Fibroblast of pulmonary artery (primary cell): ENCODE measurements around the gene RELL1.
"Not testable (repeated sequence)": the region's sequence is repeated elsewhere in the genome, so short reads cannot be mapped to it uniquely, and the experiment has no call there.

Experiments used
- DNase-seq: peaks from one replicate; pipeline ENCODE4 v3.0.0-alpha.2; 2010; ENCODE audit warnings: low read depth
- H3K4me3 ChIP-seq: replicated peaks from 2 replicates; pipeline ENCODE4 v1.5.1; 2011; ENCODE audit warnings: low read depth, mild to moderate bottlenecking, control low read depth, low read length, moderate library complexity
- TF ChIP-seq, protein P1 (sequence below): IDR thresholded peaks from 2 replicates; pipeline ENCODE4 v1.5.1; 2011; ENCODE audit warnings: mild to moderate bottlenecking, control low read depth, low read length, inconsistent platforms; ENCODE audit errors: missing control alignments

Gene RELL1

DNA sequence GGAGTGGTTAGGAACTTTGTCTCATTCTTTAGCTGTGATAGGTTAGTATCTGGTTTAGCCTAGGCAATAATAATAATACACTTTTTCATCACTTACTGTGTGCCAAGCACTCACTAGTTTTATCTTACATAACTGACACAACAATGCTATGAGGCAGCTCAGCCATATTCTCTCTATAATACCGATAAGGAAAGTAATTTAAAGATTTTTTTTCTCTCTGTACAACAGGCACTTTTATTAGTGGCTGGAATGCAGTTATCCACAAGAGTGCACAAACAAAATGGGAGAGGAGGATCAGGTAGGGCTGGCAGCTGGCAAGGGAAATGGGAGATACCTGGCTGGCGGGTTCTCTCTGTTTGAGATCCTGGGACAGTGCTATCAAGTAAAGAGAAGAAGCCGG lies 7.6 kb downstream of the RELL1 start:
- TF ChIP-seq, protein P1, sequence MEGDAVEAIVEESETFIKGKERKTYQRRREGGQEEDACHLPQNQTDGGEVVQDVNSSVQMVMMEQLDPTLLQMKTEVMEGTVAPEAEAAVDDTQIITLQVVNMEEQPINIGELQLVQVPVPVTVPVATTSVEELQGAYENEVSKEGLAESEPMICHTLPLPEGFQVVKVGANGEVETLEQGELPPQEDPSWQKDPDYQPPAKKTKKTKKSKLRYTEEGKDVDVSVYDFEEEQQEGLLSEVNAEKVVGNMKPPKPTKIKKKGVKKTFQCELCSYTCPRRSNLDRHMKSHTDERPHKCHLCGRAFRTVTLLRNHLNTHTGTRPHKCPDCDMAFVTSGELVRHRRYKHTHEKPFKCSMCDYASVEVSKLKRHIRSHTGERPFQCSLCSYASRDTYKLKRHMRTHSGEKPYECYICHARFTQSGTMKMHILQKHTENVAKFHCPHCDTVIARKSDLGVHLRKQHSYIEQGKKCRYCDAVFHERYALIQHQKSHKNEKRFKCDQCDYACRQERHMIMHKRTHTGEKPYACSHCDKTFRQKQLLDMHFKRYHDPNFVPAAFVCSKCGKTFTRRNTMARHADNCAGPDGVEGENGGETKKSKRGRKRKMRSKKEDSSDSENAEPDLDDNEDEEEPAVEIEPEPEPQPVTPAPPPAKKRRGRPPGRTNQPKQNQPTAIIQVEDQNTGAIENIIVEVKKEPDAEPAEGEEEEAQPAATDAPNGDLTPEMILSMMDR = no peak
- DNase-seq = peak; percentile 55
- H3K4me3 ChIP-seq = no peak overlapping the region

- TF ChIP-seq, protein P1 = no peak
- no peak for DNase-seq
- no peak overlapping the region for H3K4me3 ChIP-seq
Measured at GRCh38 chr4:37675587-37676290, 10.4 kb downstream of the RELL1 start.

GRCh38 chr4:37674439-37674838 lies 11.7 kb downstream of the RELL1 start:
- no peak overlapping the region for H3K4me3 ChIP-seq
- DNase-seq = no peak
- TF ChIP-seq, protein P1 = no peak

DNA sequence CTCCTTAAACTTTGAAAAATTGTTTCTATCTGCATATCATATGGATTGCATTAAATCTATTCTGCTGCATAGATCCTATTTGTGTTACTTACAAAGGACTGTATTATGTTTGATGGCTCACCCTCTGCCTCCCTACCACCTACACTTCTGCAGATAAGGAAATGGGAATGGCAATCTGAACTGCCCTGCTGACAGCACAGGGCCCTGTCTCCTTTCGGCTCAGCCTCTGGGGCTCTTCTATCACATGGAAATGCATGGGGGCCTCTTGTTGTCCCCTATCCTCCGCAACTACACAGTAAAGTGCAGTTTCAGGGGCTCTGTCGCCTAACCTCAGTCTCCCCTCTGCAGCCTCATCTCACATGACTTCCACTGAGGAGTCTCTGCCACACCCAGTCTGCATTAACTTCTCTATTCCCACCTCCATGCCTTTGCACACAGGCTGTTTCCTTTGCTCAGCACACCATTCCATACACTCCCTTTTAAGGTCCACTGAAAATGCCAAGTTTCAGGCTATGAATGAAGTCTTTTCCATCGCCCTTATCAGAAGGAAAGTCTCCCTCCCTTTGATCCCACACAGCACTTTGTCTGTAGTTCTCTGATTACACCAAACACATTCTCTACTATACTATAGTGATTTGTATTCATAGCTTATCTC lies 12.5 kb downstream of the RELL1 start:
- TF ChIP-seq, protein P1 = no peak
- no peak for DNase-seq

GRCh38 chr4:37671072-37671471 lies 15.1 kb downstream of the RELL1 start:
- no peak overlapping the region for H3K4me3 ChIP-seq
- no peak for DNase-seq
- TF ChIP-seq, protein P1 = no peak

More for the DNA sequence above, 12.5 kb downstream of the RELL1 start:
- H3K4me3 ChIP-seq = no peak overlapping the region

DNA sequence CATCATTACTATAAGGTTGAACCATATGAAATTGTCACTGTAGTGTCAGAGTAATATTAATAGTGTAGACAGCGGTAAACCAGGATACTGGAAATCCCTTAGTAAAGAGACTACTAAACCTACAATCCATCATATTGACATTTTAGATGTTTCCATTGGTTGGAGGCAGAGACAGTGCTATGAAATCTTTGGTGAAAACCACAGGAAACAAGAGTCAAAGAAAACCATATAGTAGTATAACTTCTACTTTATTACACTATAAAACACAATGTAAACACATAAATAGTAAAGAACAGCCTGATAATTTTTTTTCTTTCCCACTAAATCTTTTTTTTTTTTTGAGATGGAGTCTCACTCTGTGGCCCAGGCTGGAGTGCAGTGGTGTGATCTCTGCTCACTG lies 15.9 kb downstream of the RELL1 start:
- DNase-seq = no peak
- H3K4me3 ChIP-seq = no peak overlapping the region
- TF ChIP-seq, protein P1 = no peak

DNA sequence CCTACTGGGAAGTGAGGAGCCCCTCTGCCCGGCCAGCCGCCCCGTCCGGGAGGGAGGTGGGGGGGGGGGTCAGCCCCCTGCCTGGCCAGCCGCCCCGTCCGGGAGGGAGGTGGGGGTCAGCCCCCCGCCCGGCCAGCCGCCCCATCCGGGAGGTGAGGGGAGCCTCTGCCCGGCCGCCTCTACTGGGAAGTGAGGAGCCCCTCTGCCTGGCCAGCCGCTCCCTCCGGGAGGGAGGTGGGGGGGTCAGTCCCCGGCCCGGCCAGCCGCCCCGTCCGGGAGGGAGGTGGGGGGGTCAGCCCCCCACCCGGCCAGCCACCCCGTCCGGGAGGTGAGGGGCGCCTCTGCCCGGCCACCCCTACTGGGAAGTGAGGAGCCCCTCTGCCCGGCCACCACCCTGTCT lies 17.1 kb downstream of the RELL1 start:
- DNase-seq, H3K4me3 ChIP-seq: not testable (repeated sequence)
